RWPE2 (cell line): Measurements from ENCODE around the gene PRR29.

ENCODE experiments used
- ATAC-seq: fragments of 200-7000 bp; cut with Tn5 transposase; 3 replicates; pipeline ENCODE4 v1.9.1; 2021; ENCODE audit warnings: low read depth
- DNase-seq: peaks from one replicate; pipeline ENCODE4 v3.0.0-alpha.2; 2020; ENCODE audit warnings: low spot score
- H3K27ac ChIP-seq: fragments of 450-650 bp; 2 replicates; pipeline ENCODE4 v1.5.1; 2017; ENCODE audit warnings: mild to moderate bottlenecking; ENCODE audit not compliant: poor library complexity, severe bottlenecking
- H3K27me3 ChIP-seq: fragments of 250-450 bp; sonication (Bioruptor Pico); 2 replicates; pipeline ENCODE4 v1.5.1; 2021; ENCODE audit warnings: mild to moderate bottlenecking, moderate library complexity; ENCODE audit not compliant: insufficient read depth, poor library complexity, severe bottlenecking
- H3K36me3 ChIP-seq: fragments of 250-450 bp; sonication (Bioruptor Pico); 2 replicates; pipeline ENCODE4 v1.5.1; 2020; ENCODE audit warnings: low read depth, mild to moderate bottlenecking, moderate library complexity
- H3K4me1 ChIP-seq: fragments of 250-450 bp; sonication (Bioruptor Pico); 2 replicates; pipeline ENCODE4 v1.5.1; 2021; ENCODE audit warnings: mild to moderate bottlenecking, moderate library complexity; ENCODE audit not compliant: insufficient read depth, poor library complexity, severe bottlenecking
- H3K4me3 ChIP-seq: fragments of 250-450 bp; sonication (Bioruptor Pico); 2 replicates; pipeline ENCODE4 v1.5.1; 2021; ENCODE audit warnings: mild to moderate bottlenecking, moderate library complexity; ENCODE audit not compliant: severe bottlenecking
- H3K9me3 ChIP-seq: fragments of 250-450 bp; sonication (Bioruptor Pico); 2 replicates; pipeline ENCODE4 v1.5.1; 2021; ENCODE audit warnings: mild to moderate bottlenecking, moderate library complexity; ENCODE audit not compliant: severe bottlenecking
- CTCF ChIP-seq: fragments of 450-650 bp; IDR thresholded peaks from one replicate; pipeline ENCODE4 v1.5.1; 2017; ENCODE audit warnings: mild to moderate bottlenecking, moderate library complexity; ENCODE audit not compliant: poor library complexity, severe bottlenecking

Gene PRR29

GRCh38 chr17:64048805-64049204 lies 50.7 kb downstream of the PRR29 start:
- Histone ChIP-seq H3K36me3 (peaks cover 25% of the 10 kb centered on the region), H3K9me3 (no peaks in the 10 kb centered on the region), H3K27ac (no peak overlapping the region), H3K4me1 (no peaks in the 10 kb centered on the region), H3K27me3 (no peaks in the 10 kb centered on the region), H3K4me3 (no peak overlapping the region)
- ATAC-seq (no peak), DNase-seq (no peak)
- no peak for TF ChIP-seq CTCF

- Histone ChIP-seq H3K9me3 (no peaks in the 10 kb centered on the region), H3K4me1 (no peaks in the 10 kb centered on the region), H3K27me3 (no peaks in the 10 kb centered on the region), H3K27ac (no peak overlapping the region), H3K36me3 (peaks cover 20% of the 10 kb centered on the region), H3K4me3 (no peak overlapping the region)
- no peak for TF ChIP-seq CTCF
- ATAC-seq, result no peak
- no peak for DNase-seq
These were observed 53.0 kb downstream of the PRR29 start for GRCh38 chr17:64051153-64051552.

- ATAC-seq (no peak), DNase-seq (no peak)
- TF ChIP-seq CTCF, result no peak
- Histone ChIP-seq H3K27ac (no peak overlapping the region), H3K36me3 (peaks cover 7% of the 10 kb centered on the region), H3K4me3 (no peak overlapping the region), H3K9me3 (no peaks in the 10 kb centered on the region), H3K27me3 (no peaks in the 10 kb centered on the region), H3K4me1 (no peaks in the 10 kb centered on the region)
These were observed 55.0 kb downstream of the PRR29 start for GRCh38 chr17:64053101-64053500.
